CD14-positive monocyte (primary cell): ENCODE data around the gene ICOS. TPM values are rescaled to one million over a fixed set of nuclear protein-coding genes. Genes with fewer than 3 reads are reported as not detected.
"Not testable (repeated sequence)": the region's sequence is repeated elsewhere in the genome, so short reads cannot be mapped to it uniquely, and the experiment has no call there.

Source experiments
- DNase-seq, 3 donors: peaks; one replicate each; pipeline ENCODE4 v3.0.0-alpha.2; 2011 to 2022
- H2AFZ ChIP-seq: 2 replicates; pipeline ENCODE4 v1.6.0; 2012; ENCODE audit warnings: mild to moderate bottlenecking, low read depth, low read length, inconsistent platforms; ENCODE audit not compliant: insufficient read depth, poor library complexity, severe bottlenecking
- H3K27ac ChIP-seq, 2 donors: 1 replicate in 1 of 2; 2 replicates in 1 of 2; pipeline ENCODE4 v1.5.1; 2012 to 2013; ENCODE audit warnings: low read length in 2 of 2, control low read depth in 1 of 2, inconsistent platforms in 1 of 2, low read depth in 1 of 2, mild to moderate bottlenecking in 1 of 2
- H3K27me3 ChIP-seq, 2 donors: one replicate each; pipeline versions ENCODE4 v1.6.0 to v1.6.1; 2011 to 2013; ENCODE audit warnings: low read length in 2 of 2; ENCODE audit not compliant: control insufficient read depth in 2 of 2, insufficient read depth in 2 of 2
- H3K36me3 ChIP-seq, 2 donors: replicated peaks in 1 of 2; 1 replicate in 1 of 2; 2 replicates in 1 of 2; pipeline versions ENCODE4 v1.5.1 to v1.6.1; 2012 to 2013; ENCODE audit warnings: low read length in 2 of 2, control low read depth in 1 of 2, inconsistent platforms in 1 of 2, mild to moderate bottlenecking in 1 of 2; ENCODE audit not compliant: insufficient read depth in 2 of 2, control insufficient read depth in 1 of 2
- H3K4me1 ChIP-seq, 2 donors: 1 replicate in 1 of 2; 2 replicates in 1 of 2; pipeline versions ENCODE4 v1.5.1 to v1.6.1; 2012 to 2013; ENCODE audit warnings: low read length in 2 of 2, control low read depth in 1 of 2, inconsistent platforms in 1 of 2, mild to moderate bottlenecking in 1 of 2, moderate library complexity in 1 of 2; ENCODE audit not compliant: insufficient read depth in 2 of 2, control insufficient read depth in 1 of 2
- H3K4me2 ChIP-seq: replicated peaks from 2 replicates; pipeline ENCODE3; 2012; ENCODE audit warnings: low read length, moderate library complexity, mild to moderate bottlenecking; ENCODE audit not compliant: poor library complexity, severe bottlenecking; ENCODE audit errors: extremely low read depth
- H3K4me3 ChIP-seq, 3 experiments: fragments of 200-600 bp in 1 of 3; sonication (generic) in 1 of 3; replicated peaks in 1 of 3; 1 replicate in 2 of 3; 2 replicates in 1 of 3; pipeline ENCODE4 v1.5.1; 2011 to 2013; ENCODE audit warnings: low read length in 3 of 3, mild to moderate bottlenecking in 3 of 3, control low read depth in 2 of 3, low read depth in 2 of 3, inconsistent platforms in 1 of 3, moderate library complexity in 1 of 3
- H3K79me2 ChIP-seq: 2 replicates; pipeline ENCODE4 v1.6.0; 2012; ENCODE audit warnings: mild to moderate bottlenecking, control low read depth, inconsistent platforms, low read length, moderate library complexity; ENCODE audit not compliant: insufficient read depth
- H3K9ac ChIP-seq: 2 replicates; pipeline ENCODE4 v1.6.0; 2017; ENCODE audit warnings: low read length, mild to moderate bottlenecking; ENCODE audit not compliant: insufficient read depth, poor library complexity, severe bottlenecking
- H3K9me3 ChIP-seq, 2 donors: replicated peaks in 1 of 2; 1 replicate in 1 of 2; 2 replicates in 1 of 2; pipeline versions ENCODE4 v1.5.1 to v1.6.1; 2012 to 2013; ENCODE audit warnings: low read length in 2 of 2, control low read depth in 1 of 2; ENCODE audit not compliant: control insufficient read depth in 1 of 2, insufficient read depth in 1 of 2
- H4K20me1 ChIP-seq: 2 replicates; pipeline ENCODE4 v1.6.0; 2012; ENCODE audit warnings: mild to moderate bottlenecking, low read length, control low read depth, moderate library complexity; ENCODE audit not compliant: insufficient read depth
- H3K27ac Mint-ChIP-seq, 7 donors: one replicate each; pipeline ENCODE4 v1.8.0; 2020; ENCODE audit warnings: mild to moderate bottlenecking in 7 of 7, mixed read lengths in 7 of 7, moderate library complexity in 6 of 7, inconsistent platforms in 2 of 7
- H3K27me3 Mint-ChIP-seq, 3 donors: one replicate each; pipeline ENCODE4 v1.8.0; 2021 to 2022; ENCODE audit warnings: low read depth in 3 of 3, mild to moderate bottlenecking in 3 of 3, mixed read lengths in 3 of 3, moderate library complexity in 3 of 3, inconsistent platforms in 1 of 3
- H3K36me3 Mint-ChIP-seq, 2 donors: one replicate each; pipeline ENCODE4 v1.8.0; 2020; ENCODE audit warnings: mixed read lengths in 2 of 2, inconsistent platforms in 1 of 2, mild to moderate bottlenecking in 1 of 2
- H3K4me1 Mint-ChIP-seq: one replicate; pipeline ENCODE4 v1.8.0; 2020; ENCODE audit warnings: mild to moderate bottlenecking, mixed read lengths
- H3K4me3 Mint-ChIP-seq, 2 donors: one replicate each; pipeline ENCODE4 v1.8.0; 2020; ENCODE audit warnings: mild to moderate bottlenecking in 2 of 2, mixed read lengths in 2 of 2, moderate library complexity in 1 of 2
- H3K9me3 Mint-ChIP-seq, 7 donors: one replicate each; pipeline ENCODE4 v1.8.0; 2020 to 2022; ENCODE audit warnings: mixed read lengths in 7 of 7, mild to moderate bottlenecking in 6 of 7, moderate library complexity in 6 of 7, inconsistent platforms in 2 of 7
- CTCF ChIP-seq: fragments of 200-600 bp; IDR thresholded peaks from one replicate; pipeline ENCODE4 v1.8.0; 2022; ENCODE audit warnings: antibody characterized with exemption, mild to moderate bottlenecking
- WGBS: methylation state at CpG from one replicate; pipeline ENCODE4 v1.1.5; 2013; ENCODE audit warnings: missing lambda C conversion rate; ENCODE audit not compliant: insufficient coverage; 5-methylcytosine and 5-hydroxymethylcytosine counted together
- intact Hi-C, 2 donors: fragments of 100-400 bp; cut with micrococcal nuclease; formaldehyde crosslinking; loops; one replicate each; pipeline versions ENCODE4 v1.15.0 to v1.15.1; 2023
- polyA plus RNA-seq, 3 donors: library from polyadenylated mRNA; depleted of rRNA in 1 of 3; unstranded in 2 of 3; stranded (reverse) in 1 of 3; fragments of 300-500 nt in 2 of 3; fragments of >200 nt in 1 of 3; fragmentation: Illumina TruSeq in 2 of 3; gene quantifications; 1 replicate in 2 of 3; 2 replicates in 1 of 3; pipeline ENCODE4 v1.2.3, GENCODE V29; 2012 to 2021

The ICOS gene
- polyA plus RNA-seq, 3 donors = 0.03 to 0.13 TPM; not detected in 1

- Histone ChIP-seq H2AFZ (no peak overlapping the region), H3K9me3 (no peaks in the 10 kb centered on the region), H3K4me1 (no peaks in the 10 kb centered on the region), H3K4me3 (no peak overlapping the region), H3K27me3 (no peaks in the 10 kb centered on the region), H3K9ac (no peak overlapping the region), H3K4me2 (no peak overlapping the region), H4K20me1 (no peaks in the 10 kb centered on the region), H3K27ac (no peak overlapping the region), H3K36me3 (no peaks in the 10 kb centered on the region), H3K79me2 (no peaks in the 10 kb centered on the region)
- intact Hi-C loops = no loop called here
- Mint-ChIP-seq H3K9me3 (peaks cover 0 to 3% (median 0%) of the 10 kb centered on the region in 7 donors), H3K27ac (no peak overlapping the region), H3K27me3 (peaks cover 0 to 4% (median 0%) of the 10 kb centered on the region in 3 donors), H3K4me1 (peaks cover 2% of the 10 kb centered on the region), H3K4me3 (no peak overlapping the region), H3K36me3 (no peaks in the 10 kb centered on the region)
- TF ChIP-seq CTCF = peak; percentile 20
- no peak for DNase-seq
Measured at GRCh38 chr2:203928849-203929248, 7.7 kb upstream of the ICOS start.

- H3K9ac ChIP-seq, H3K4me3 ChIP-seq, H4K20me1 ChIP-seq, H2AFZ ChIP-seq, H3K9me3 ChIP-seq, H3K4me2 ChIP-seq, H3K9me3 Mint-ChIP-seq, H3K4me1 ChIP-seq, H3K4me1 Mint-ChIP-seq, H3K4me3 Mint-ChIP-seq, DNase-seq, H3K36me3 ChIP-seq, H3K27me3 Mint-ChIP-seq, H3K79me2 ChIP-seq, H3K36me3 Mint-ChIP-seq, H3K27me3 ChIP-seq, H3K27ac ChIP-seq, intact Hi-C loops, H3K27ac Mint-ChIP-seq: not testable (repeated sequence)
- no CpG with 5 or more reads among the region's 3 CpGs for WGBS
Measured at GRCh38 chr2:203931262-203931661, 5.3 kb upstream of the ICOS start.
